OCI-LY3 (cell line): ENCODE results near the gene RNF17.

Source experiments
- EZH2phosphoT487 ChIP-seq: fragments of 200-600 bp; shearing (Covaris generic); IDR thresholded peaks from 2 replicates; pipeline ENCODE4 v1.6.1; 2018; ENCODE audit warnings: antibody characterized with exemption, mixed run types, low read depth
- TF ChIP-seq, protein P1 (sequence below): fragments of 200-600, 300-600 bp; sonication (generic); IDR thresholded peaks from 2 replicates; pipeline ENCODE4 v1.5.1; 2014; ENCODE audit warnings: antibody characterized with exemption, low read length, low read depth

DNA sequence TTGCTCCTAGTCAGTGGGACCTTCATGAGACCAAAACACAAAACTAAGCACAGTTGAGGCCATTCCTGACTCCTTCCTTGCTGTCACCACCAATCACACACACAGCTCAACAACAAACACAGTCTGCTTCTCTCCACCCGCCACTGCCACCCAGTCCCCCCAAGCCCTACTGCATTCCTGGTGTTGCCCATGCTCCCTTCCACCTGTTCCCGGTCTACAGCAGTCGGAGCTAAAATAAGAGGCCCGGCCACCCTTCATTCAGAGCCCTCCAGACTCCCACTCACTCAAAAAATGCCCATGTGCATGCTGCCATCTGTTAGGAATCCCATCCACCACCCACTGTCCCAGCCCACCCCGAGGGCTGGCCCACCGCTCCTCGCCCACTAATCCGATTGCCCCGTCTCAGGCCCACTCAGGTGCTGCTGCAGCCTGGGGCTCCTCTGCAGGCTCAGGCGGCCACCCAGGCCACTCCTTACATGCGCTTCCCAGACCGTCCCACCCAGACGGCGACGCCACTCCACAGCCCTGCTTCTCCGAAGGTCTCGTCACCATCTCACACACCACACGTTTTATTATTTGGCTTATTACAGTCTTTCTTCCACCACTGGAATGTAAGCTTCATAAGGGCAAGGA, 127.6 kb downstream of the RNF17 start:
- TF ChIP-seq, protein P1, sequence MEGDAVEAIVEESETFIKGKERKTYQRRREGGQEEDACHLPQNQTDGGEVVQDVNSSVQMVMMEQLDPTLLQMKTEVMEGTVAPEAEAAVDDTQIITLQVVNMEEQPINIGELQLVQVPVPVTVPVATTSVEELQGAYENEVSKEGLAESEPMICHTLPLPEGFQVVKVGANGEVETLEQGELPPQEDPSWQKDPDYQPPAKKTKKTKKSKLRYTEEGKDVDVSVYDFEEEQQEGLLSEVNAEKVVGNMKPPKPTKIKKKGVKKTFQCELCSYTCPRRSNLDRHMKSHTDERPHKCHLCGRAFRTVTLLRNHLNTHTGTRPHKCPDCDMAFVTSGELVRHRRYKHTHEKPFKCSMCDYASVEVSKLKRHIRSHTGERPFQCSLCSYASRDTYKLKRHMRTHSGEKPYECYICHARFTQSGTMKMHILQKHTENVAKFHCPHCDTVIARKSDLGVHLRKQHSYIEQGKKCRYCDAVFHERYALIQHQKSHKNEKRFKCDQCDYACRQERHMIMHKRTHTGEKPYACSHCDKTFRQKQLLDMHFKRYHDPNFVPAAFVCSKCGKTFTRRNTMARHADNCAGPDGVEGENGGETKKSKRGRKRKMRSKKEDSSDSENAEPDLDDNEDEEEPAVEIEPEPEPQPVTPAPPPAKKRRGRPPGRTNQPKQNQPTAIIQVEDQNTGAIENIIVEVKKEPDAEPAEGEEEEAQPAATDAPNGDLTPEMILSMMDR: no peak
- TF ChIP-seq EZH2phosphoT487: no peak
